ENCODE results near the gene DST. TPM values are rescaled to one million over a fixed set of nuclear protein-coding genes. Genes with fewer than 3 reads are reported as not detected.

DST gene
- total RNA-seq, 1 experiment from 2014 or later: 370 TPM

- ChIA-PET CTCF (interaction anchor here (1.8 kb wide), 1 partner anchor 19 kb away, joined by 6 read pairs; no protein-coding TSS in a partner anchor), POLR2A (interaction anchor here (0.6 to 2.2 kb wide), 4 partner anchors 10 to 317 kb away, joined by 3 to 9 read pairs (median 4); no protein-coding TSS in a partner anchor)
- Mint-ChIP-seq H3K27ac (ENCODE audit: low read depth, unreplicated experiment) (no peak overlapping the region), H3K4me1 (ENCODE audit: insufficient read depth, unreplicated experiment) (peaks cover 25% of the 10 kb centered on the region), H3K36me3 (ENCODE audit: insufficient read depth, unreplicated experiment) (peaks cover 83% of the 10 kb centered on the region), H3K27me3 (ENCODE audit: insufficient read depth, unreplicated experiment) (no peaks in the 10 kb centered on the region), H3K9me3 (ENCODE audit: unreplicated experiment) (no peaks in the 10 kb centered on the region), H3K4me3 (ENCODE audit: unreplicated experiment) (no peak overlapping the region)
- intact Hi-C loops (cut with micrococcal nuclease): no loop called here
- DNase-seq (ENCODE audit: unreplicated experiment): no peak
- TF ChIP-seq CTCF (IDR thresholded peaks at IDR 0.05; ENCODE audit: unreplicated experiment): no peak
- no TSS peak for BruUV-seq (replicated peaks)
Measured at GRCh38 chr6:56552187-56553130, 90.2 kb downstream of the DST start.

- POLR2A ChIA-PET: interaction anchor here (1.0 to 2.2 kb wide), 2 partner anchors 9 to 20 kb away, joined by 3 to 9 read pairs; no protein-coding TSS in a partner anchor
- no peaks in the 10 kb centered on the region for H3K9me3 Mint-ChIP-seq (ENCODE audit: unreplicated experiment)
- no peak for TF ChIP-seq CTCF (IDR thresholded peaks at IDR 0.05; ENCODE audit: unreplicated experiment)
- no peak overlapping the region for H3K4me3 Mint-ChIP-seq (ENCODE audit: unreplicated experiment)
- CTCF ChIA-PET: interaction anchor here (0.9 to 1.8 kb wide), 2 partner anchors 19 to 24 kb away, joined by 3 to 6 read pairs; no protein-coding TSS in a partner anchor
- no peak for DNase-seq (ENCODE audit: unreplicated experiment)
- BruUV-seq (replicated peaks): no TSS peak
- no peak overlapping the region for H3K27ac Mint-ChIP-seq (ENCODE audit: low read depth, unreplicated experiment)
- intact Hi-C loops (cut with micrococcal nuclease): no loop called here
- H3K27me3 Mint-ChIP-seq (ENCODE audit: insufficient read depth, unreplicated experiment): no peaks in the 10 kb centered on the region
- peaks cover 83% of the 10 kb centered on the region for H3K36me3 Mint-ChIP-seq (ENCODE audit: insufficient read depth, unreplicated experiment)
- H3K4me1 Mint-ChIP-seq (ENCODE audit: insufficient read depth, unreplicated experiment): peaks cover 29% of the 10 kb centered on the region
Measured at GRCh38 chr6:56551409-56552120, 91.1 kb downstream of the DST start.

- POLR2A ChIA-PET: interaction anchor here (2.2 kb wide), 1 partner anchor 8 kb away, joined by 9 read pairs; no protein-coding TSS in a partner anchor
- Mint-ChIP-seq H3K4me1 (ENCODE audit: insufficient read depth, unreplicated experiment) (peaks cover 26% of the 10 kb centered on the region), H3K4me3 (ENCODE audit: unreplicated experiment) (no peak overlapping the region), H3K27ac (ENCODE audit: low read depth, unreplicated experiment) (no peak overlapping the region), H3K36me3 (ENCODE audit: insufficient read depth, unreplicated experiment) (peaks cover 76% of the 10 kb centered on the region), H3K27me3 (ENCODE audit: insufficient read depth, unreplicated experiment) (no peaks in the 10 kb centered on the region), H3K9me3 (ENCODE audit: unreplicated experiment) (no peaks in the 10 kb centered on the region)
- TF ChIP-seq CTCF (IDR thresholded peaks at IDR 0.05; ENCODE audit: unreplicated experiment): no peak
- intact Hi-C loops (cut with micrococcal nuclease): no loop called here
- CTCF ChIA-PET: interaction anchor here (0.7 to 1.3 kb wide), 2 partner anchors 20 to 294 kb away, joined by 3 to 4 read pairs; no protein-coding TSS in a partner anchor
- no TSS peak for BruUV-seq (replicated peaks)
- DNase-seq (ENCODE audit: unreplicated experiment): no peak
Measured at GRCh38 chr6:56550301-56550700, 92.4 kb downstream of the DST start.

- BruUV-seq (replicated peaks): no TSS peak
- H3K4me1 Mint-ChIP-seq (ENCODE audit: insufficient read depth, unreplicated experiment): peaks cover 25% of the 10 kb centered on the region
Measured at GRCh38 chr6:56549014-56549413, 93.7 kb downstream of the DST start.

More at GRCh38 chr6:56549014-56549413, 93.7 kb downstream of the DST start:
- TF ChIP-seq CTCF (IDR thresholded peaks at IDR 0.05; ENCODE audit: unreplicated experiment): no peak
- DNase-seq (ENCODE audit: unreplicated experiment): no peak
- Mint-ChIP-seq H3K27me3 (ENCODE audit: insufficient read depth, unreplicated experiment) (no peaks in the 10 kb centered on the region), H3K27ac (ENCODE audit: low read depth, unreplicated experiment) (no peak overlapping the region), H3K9me3 (ENCODE audit: unreplicated experiment) (no peaks in the 10 kb centered on the region), H3K36me3 (ENCODE audit: insufficient read depth, unreplicated experiment) (peaks cover 69% of the 10 kb centered on the region), H3K4me3 (ENCODE audit: unreplicated experiment) (no peak overlapping the region)
- ChIA-PET POLR2A (interaction anchor here (1.1 to 1.5 kb wide), 2 partner anchors 12 to 178 kb away, joined by 3 read pairs; no protein-coding TSS in a partner anchor), CTCF (interaction anchor here (0.6 to 1.4 kb wide), 3 partner anchors 21 to 195 kb away, joined by 3 to 4 read pairs (median 3); no protein-coding TSS in a partner anchor)
- intact Hi-C loops (cut with micrococcal nuclease): no loop called here

Data from MCF 10A (cell line).